Measurements from ENCODE around the gene GLB1L3. TPM values are rescaled to one million over a fixed set of nuclear protein-coding genes. Genes with fewer than 3 reads are reported as not detected.

Gene GLB1L3
- total and polyA plus RNA-seq, 2 of the 4 experiments (the other 2 are of a cell fraction), result not detected

DNA sequence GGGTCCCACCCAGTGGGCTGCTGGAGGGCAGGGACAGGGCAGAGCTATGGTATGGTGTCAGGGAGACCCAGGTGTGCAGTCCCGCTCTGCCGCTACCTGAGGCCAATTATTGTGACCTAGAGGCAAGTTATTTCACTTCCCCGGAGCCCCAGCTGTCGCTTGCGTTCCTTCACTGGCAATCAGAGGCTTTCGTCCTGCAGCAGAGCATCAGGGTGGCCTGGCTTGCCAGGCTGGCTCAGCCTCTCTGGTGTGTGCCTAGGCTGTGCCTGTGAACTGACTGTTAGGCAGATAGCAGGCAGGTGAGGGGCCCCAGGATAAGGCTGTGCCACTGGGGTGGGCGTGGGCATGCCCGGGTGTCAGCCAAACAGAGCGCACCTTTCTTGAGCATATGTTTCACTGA lies 87.0 kb downstream of the GLB1L3 start:
- Histone ChIP-seq H4K8ac (ENCODE audit: low read depth in 2 of 2, low read length in 2 of 2) (no peak overlapping the region), H2AFZ (replicated peaks; ENCODE audit: low read length, poor library complexity) (no peak overlapping the region), H3K18ac (ENCODE audit: low read depth, low read length) (no peak overlapping the region), H4K20me1 (ENCODE audit: insufficient read depth, low read length) (no peaks in the 10 kb centered on the region; the same call in 1 of the 2 replicates), H3K4ac (ENCODE audit: low read depth, low read length) (no peak overlapping the region), H3K9ac (ENCODE audit: low read depth, low read length) (no peak overlapping the region), H3K56ac (ENCODE audit: extremely low read depth, insufficient read depth, low read length) (no peak overlapping the region), H3K27me3 (ENCODE audit: control insufficient read depth, insufficient read depth, low read length) (no peaks in the 10 kb centered on the region), H3K14ac (replicated peaks; ENCODE audit: low read depth, low read length) (no peak overlapping the region), H3K27ac (ENCODE audit: insufficient read depth, low read length) (no peak overlapping the region), H4K91ac (ENCODE audit: insufficient read depth, low read depth, low read length) (no peak overlapping the region), H3K23ac (ENCODE audit: low read depth, low read length) (no peak overlapping the region), H2BK20ac (ENCODE audit: low read depth, low read length) (no peak overlapping the region), H2AK5ac (ENCODE audit: low read depth, low read length) (no peak overlapping the region), H2BK5ac (ENCODE audit: low read depth, low read length, poor library complexity, severe bottlenecking) (no peak overlapping the region), H4K5ac (ENCODE audit: low read depth, low read length) (no peak overlapping the region), H3K4me2 (ENCODE audit: low read depth, low read length) (no peak overlapping the region), H2BK120ac (ENCODE audit: low read depth, low read length) (no peak overlapping the region), H3K9me1 (ENCODE audit: insufficient read depth, low read length) (no peaks in the 10 kb centered on the region), H2AK9ac (replicated peaks; ENCODE audit: low read depth, low read length, poor library complexity) (no peak overlapping the region), H3K9me3 (ENCODE audit: control insufficient read depth, insufficient read depth, low read length) (peaks cover 18% of the 10 kb centered on the region), H2BK15ac (ENCODE audit: low read depth, low read length) (no peak overlapping the region), H3K4me1 (ENCODE audit: control insufficient read depth, insufficient read depth, low read length) (no peaks in the 10 kb centered on the region), H3K36me3 (ENCODE audit: control insufficient read depth, insufficient read depth, low read length) (no peaks in the 10 kb centered on the region), H3K79me1 (ENCODE audit: low read depth in 1 of 2, low read length in 2 of 2) (no peaks in the 10 kb centered on the region), H3K4me3 (ENCODE audit: insufficient read depth, low read depth, low read length) (no peak overlapping the region)
- TF ChIP-seq, protein P1, sequence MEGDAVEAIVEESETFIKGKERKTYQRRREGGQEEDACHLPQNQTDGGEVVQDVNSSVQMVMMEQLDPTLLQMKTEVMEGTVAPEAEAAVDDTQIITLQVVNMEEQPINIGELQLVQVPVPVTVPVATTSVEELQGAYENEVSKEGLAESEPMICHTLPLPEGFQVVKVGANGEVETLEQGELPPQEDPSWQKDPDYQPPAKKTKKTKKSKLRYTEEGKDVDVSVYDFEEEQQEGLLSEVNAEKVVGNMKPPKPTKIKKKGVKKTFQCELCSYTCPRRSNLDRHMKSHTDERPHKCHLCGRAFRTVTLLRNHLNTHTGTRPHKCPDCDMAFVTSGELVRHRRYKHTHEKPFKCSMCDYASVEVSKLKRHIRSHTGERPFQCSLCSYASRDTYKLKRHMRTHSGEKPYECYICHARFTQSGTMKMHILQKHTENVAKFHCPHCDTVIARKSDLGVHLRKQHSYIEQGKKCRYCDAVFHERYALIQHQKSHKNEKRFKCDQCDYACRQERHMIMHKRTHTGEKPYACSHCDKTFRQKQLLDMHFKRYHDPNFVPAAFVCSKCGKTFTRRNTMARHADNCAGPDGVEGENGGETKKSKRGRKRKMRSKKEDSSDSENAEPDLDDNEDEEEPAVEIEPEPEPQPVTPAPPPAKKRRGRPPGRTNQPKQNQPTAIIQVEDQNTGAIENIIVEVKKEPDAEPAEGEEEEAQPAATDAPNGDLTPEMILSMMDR (conservative IDR thresholded peaks at IDR 0.05; ENCODE audit: low read depth, low read length), result no peak
- TF ChIP-seq MAFK (IDR thresholded peaks at IDR 0.05; ENCODE audit: low read depth, low read length), result no peak
- POLR2A ChIA-PET (ENCODE audit: unreplicated experiment), result no interaction called here
- dilution Hi-C loops (cut with HindIII; ENCODE audit: low sequenced_read_pairs, unreplicated experiment) (no loop called here), in situ Hi-C loops (cut with MboI; ENCODE audit: low sequenced_read_pairs) (no loop called here), intact Hi-C loops (cut with micrococcal nuclease) (no loop called here)
- BruUV-seq (replicated peaks), result no TSS peak
- DNase-seq (no peak), ATAC-seq (ENCODE audit: low read depth) (no peak)
- CTCF ChIA-PET, result no interaction called here
- 71% methylated on average over 3 of the region's 9 CpGs; no CpG with 5 or more reads in 1 of the 2 experiments for WGBS, 2 experiments (ENCODE audit: extremely low coverage in 2 of 2, insufficient read length in 1 of 2)

Measured in IMR-90 (cell line).